NT2/D1 (cell line): ENCODE results near the gene BIN1.

Experiments
- YY1 ChIP-seq: IDR thresholded peaks from 2 replicates; pipeline ENCODE4 v1.6.1; 2011; ENCODE audit not compliant: insufficient read length, insufficient read depth
- ZNF274 ChIP-seq: IDR thresholded peaks from 2 replicates; pipeline ENCODE4 v1.6.1; 2011; ENCODE audit warnings: mild to moderate bottlenecking, low read depth, low read length

GRCh38 chr2:127129937-127130336, 23.0 kb upstream of the BIN1 start:
- TF ChIP-seq YY1 (no peak), ZNF274 (no peak)
